GM23248 (cell line): ENCODE results near the gene NFATC3.

Experiments
- EZH2 ChIP-seq: fragments of 200-600 bp; sonication (generic); IDR thresholded peaks from 2 replicates; pipeline ENCODE4 v1.6.1; 2018; ENCODE audit warnings: antibody characterized with exemption, mild to moderate bottlenecking; ENCODE audit not compliant: insufficient read depth, poor library complexity, severe bottlenecking
- EZH2phosphoT487 ChIP-seq: fragments of 200-600 bp; sonication (generic); IDR thresholded peaks from 2 replicates; pipeline ENCODE4 v1.6.1; 2018; ENCODE audit warnings: antibody characterized with exemption, moderate library complexity, mild to moderate bottlenecking, low read depth; ENCODE audit not compliant: insufficient read depth

DNA sequence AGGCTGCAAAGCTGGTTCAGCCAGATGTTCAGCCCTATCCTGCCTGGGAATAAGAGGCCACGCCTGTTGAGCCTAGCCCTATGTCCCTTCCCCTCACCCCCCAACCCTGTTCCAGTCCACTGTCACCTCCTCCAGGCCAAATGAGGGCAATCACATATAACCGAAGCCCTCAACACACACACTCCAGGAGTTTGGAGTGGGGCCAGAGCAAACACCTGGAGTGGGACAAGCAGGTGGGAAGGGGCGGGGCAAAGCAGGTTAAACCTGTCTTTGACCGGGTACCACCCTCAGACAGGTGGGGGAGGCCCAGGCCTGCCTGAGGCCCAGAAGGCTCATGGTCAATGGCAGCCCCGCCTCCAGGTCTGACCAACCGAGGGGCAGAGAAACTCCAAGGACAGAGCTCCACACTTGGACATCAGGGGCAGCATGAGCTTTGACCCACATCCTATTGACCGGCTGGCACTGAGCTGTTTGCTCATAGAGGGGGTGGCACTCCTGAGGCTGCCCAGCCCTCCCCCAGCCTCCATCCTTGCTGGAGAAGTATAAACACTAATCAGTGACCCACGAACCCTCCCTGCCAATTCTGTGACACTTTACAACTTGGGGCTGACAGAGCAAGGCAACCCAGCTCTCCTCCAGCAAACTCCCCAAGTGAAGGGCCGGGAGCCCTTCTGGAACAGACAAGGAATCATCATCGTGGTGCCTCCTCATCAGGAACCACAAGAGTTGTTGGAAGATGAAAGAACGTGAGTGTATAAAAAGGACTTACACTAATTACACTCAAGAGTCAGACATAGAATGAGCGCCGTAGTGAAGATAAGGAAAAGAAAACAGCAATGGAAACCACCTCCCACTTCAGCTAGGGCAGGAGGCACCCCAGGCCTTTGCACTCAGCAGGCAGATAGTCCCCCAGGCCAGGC lies 149.3 kb downstream of the NFATC3 start:
- TF ChIP-seq EZH2phosphoT487, result no peak
- no peak for TF ChIP-seq EZH2
